Type B pancreatic cell (in vitro differentiated cells): ENCODE results near the gene POMT1. TPM values are rescaled to one million over a fixed set of nuclear protein-coding genes. Genes with fewer than 3 reads are reported as not detected.
"Not testable (repeated sequence)": the region's sequence is repeated elsewhere in the genome, so short reads cannot be mapped to it uniquely, and the experiment has no call there.

Experiments
- DNase-seq: peaks from one replicate; pipeline ENCODE4 v3.0.0; 2021; ENCODE audit warnings: mixed read lengths; ENCODE audit not compliant: unreplicated experiment; ENCODE audit errors: extremely low spot score
- H3K27ac Mint-ChIP-seq: 2 replicates; pipeline ENCODE4 v1.8.0; 2021; ENCODE audit warnings: mild to moderate bottlenecking, mixed read lengths
- H3K27me3 Mint-ChIP-seq: 2 replicates; pipeline ENCODE4 v1.8.0; 2021; ENCODE audit warnings: mixed read lengths
- H3K36me3 Mint-ChIP-seq: 2 replicates; pipeline ENCODE4 v1.8.0; 2021; ENCODE audit warnings: mixed read lengths
- H3K4me1 Mint-ChIP-seq: one replicate; pipeline ENCODE4 v1.8.0; 2021; ENCODE audit warnings: mixed read lengths; ENCODE audit not compliant: unreplicated experiment
- H3K4me3 Mint-ChIP-seq: 2 replicates; pipeline ENCODE4 v1.8.0; 2021; ENCODE audit warnings: mild to moderate bottlenecking, mixed read lengths
- H3K9me3 Mint-ChIP-seq: 2 replicates; pipeline ENCODE4 v1.8.0; 2021; ENCODE audit warnings: mixed read lengths
- CTCF ChIP-seq: fragments of 200-600 bp; sonication (generic); conservative IDR thresholded peaks from 2 replicates; pipeline ENCODE4 v1.5.0; 2021; ENCODE audit warnings: antibody characterized with exemption, mild to moderate bottlenecking
- total RNA-seq: library from RNA; stranded (reverse); gene quantifications from 2 replicates; pipeline ENCODE4 v1.2.1, GENCODE V29; 2021; ENCODE audit warnings: low replicate concordance

POMT1 gene
- total RNA-seq, 1 donor from 2014 or later = 48.7 TPM

- Mint-ChIP-seq H3K36me3 (no peaks in the 10 kb centered on the region), H3K4me3 (peak overlapping the region; percentile 70), H3K27ac (peak overlapping the region; percentile 53), H3K27me3 (peaks cover 50% of the 10 kb centered on the region), H3K9me3 (peaks cover 4% of the 10 kb centered on the region), H3K4me1 (no peaks in the 10 kb centered on the region)
- DNase-seq = no peak
- TF ChIP-seq CTCF = peak; percentile 19
Observed at GRCh38 chr9:131546336-131547084, 43.8 kb downstream of the POMT1 start.

- not testable (repeated sequence) for H3K9me3 Mint-ChIP-seq, H3K27ac Mint-ChIP-seq, H3K4me3 Mint-ChIP-seq, DNase-seq, H3K4me1 Mint-ChIP-seq, H3K36me3 Mint-ChIP-seq
- peaks cover 68% of the 10 kb centered on the region for H3K27me3 Mint-ChIP-seq
Observed at GRCh38 chr9:131549186-131549585, 46.5 kb downstream of the POMT1 start.

- peaks cover 67% of the 10 kb centered on the region for H3K27me3 Mint-ChIP-seq
- not testable (repeated sequence) for H3K4me3 Mint-ChIP-seq, H3K27ac Mint-ChIP-seq, DNase-seq, H3K36me3 Mint-ChIP-seq, H3K4me1 Mint-ChIP-seq, H3K9me3 Mint-ChIP-seq
Observed at GRCh38 chr9:131550465-131550864, 47.7 kb downstream of the POMT1 start.

- no peaks in the 10 kb centered on the region for H3K36me3 Mint-ChIP-seq
- no peak overlapping the region for H3K4me3 Mint-ChIP-seq
- H3K27me3 Mint-ChIP-seq = peaks cover 75% of the 10 kb centered on the region
Observed at GRCh38 chr9:131552030-131552429, 49.3 kb downstream of the POMT1 start.

GRCh38 chr9:131554087-131554842, 51.5 kb downstream of the POMT1 start:
- Mint-ChIP-seq H3K4me1 (peaks cover 5% of the 10 kb centered on the region), H3K9me3 (no peaks in the 10 kb centered on the region), H3K4me3 (no peak overlapping the region), H3K36me3 (no peaks in the 10 kb centered on the region), H3K27ac (no peak overlapping the region), H3K27me3 (peaks cover 55% of the 10 kb centered on the region)
- DNase-seq = no peak
- no peak for TF ChIP-seq CTCF

More at GRCh38 chr9:131552030-131552429, 49.3 kb downstream of the POMT1 start:
- DNase-seq = no peak
- TF ChIP-seq CTCF = no peak
- peaks cover 5% of the 10 kb centered on the region for H3K4me1 Mint-ChIP-seq
- H3K9me3 Mint-ChIP-seq = peaks cover 4% of the 10 kb centered on the region
- no peak overlapping the region for H3K27ac Mint-ChIP-seq

DNA sequence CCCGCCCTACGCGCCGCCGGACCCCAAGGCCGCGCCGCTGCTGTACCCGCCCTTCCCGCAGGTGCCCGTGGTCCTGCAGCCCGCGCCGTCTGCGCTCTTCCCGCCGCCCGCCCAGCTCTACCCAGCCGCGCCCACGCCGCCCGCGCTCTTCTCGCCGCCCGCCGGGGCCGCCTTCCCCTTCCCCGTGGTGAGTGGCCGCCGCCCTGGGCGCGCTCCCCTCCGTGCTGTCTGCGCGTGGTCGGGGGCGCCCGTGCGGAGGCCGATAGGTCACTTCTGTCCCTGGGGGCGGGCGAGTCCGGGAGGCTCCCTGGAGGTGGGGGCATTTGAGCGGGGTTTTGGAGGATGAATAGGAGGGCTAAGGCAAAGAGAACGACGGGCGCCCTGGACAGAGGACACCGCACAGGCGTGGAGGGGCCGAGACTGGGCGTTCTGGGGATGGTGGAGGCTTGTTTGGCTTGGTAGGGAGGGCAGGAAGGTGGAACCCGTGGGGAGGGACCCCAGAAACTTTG, 52.2 kb downstream of the POMT1 start:
- TF ChIP-seq CTCF = no peak
- no peaks in the 10 kb centered on the region for H3K36me3 Mint-ChIP-seq
- peaks cover 48% of the 10 kb centered on the region for H3K27me3 Mint-ChIP-seq
- no peak for DNase-seq
- peak overlapping the region; percentile 57 for H3K4me3 Mint-ChIP-seq
- no peak overlapping the region for H3K27ac Mint-ChIP-seq
- H3K4me1 Mint-ChIP-seq = peaks cover 5% of the 10 kb centered on the region
- H3K9me3 Mint-ChIP-seq = no peaks in the 10 kb centered on the region
